ENCODE measurements around the gene ADGRG7.
"Not testable (repeated sequence)": the region's sequence is repeated elsewhere in the genome, so short reads cannot be mapped to it uniquely, and the experiment has no call there.

The ADGRG7 gene

GRCh38 chr3:100609305-100609704, at the start of gene ADGRG7:
ADGRG7 (plus strand) TSS chr3:100609601; CDS start chr3:100609857, 256 bp downstream.
- no peak for DNase-seq (ENCODE audit: low read depth)

GRCh38 chr3:100560426-100560825, 49.0 kb upstream of the ADGRG7 start:
- DNase-seq (ENCODE audit: low read depth), result no peak

GRCh38 chr3:100561459-100562158, 47.8 kb upstream of the ADGRG7 start:
- no peak for DNase-seq (ENCODE audit: low read depth)

GRCh38 chr3:100562224-100562857, 47.1 kb upstream of the ADGRG7 start:
- DNase-seq (ENCODE audit: low read depth), result no peak

DNA sequence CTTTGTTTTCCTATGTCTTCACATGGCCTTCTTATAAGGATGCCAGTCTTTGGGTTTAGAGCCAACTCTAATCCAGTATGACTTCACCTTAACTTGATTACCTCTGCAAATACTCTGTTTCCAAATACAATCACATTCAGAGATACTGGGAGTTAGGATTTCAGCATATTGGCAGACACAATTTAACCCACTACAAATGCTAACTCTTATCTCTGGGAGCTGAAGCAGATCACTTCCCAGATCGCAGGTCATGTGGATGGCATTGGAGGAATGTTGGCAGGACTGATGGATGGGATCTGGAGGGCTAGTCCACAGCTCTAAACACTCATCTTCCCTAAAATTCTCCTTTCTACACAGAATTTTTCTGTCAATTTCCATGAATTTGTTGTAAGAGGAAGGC, 46.2 kb upstream of the ADGRG7 start:
- DNase-seq (ENCODE audit: low read depth), result no peak

DNA sequence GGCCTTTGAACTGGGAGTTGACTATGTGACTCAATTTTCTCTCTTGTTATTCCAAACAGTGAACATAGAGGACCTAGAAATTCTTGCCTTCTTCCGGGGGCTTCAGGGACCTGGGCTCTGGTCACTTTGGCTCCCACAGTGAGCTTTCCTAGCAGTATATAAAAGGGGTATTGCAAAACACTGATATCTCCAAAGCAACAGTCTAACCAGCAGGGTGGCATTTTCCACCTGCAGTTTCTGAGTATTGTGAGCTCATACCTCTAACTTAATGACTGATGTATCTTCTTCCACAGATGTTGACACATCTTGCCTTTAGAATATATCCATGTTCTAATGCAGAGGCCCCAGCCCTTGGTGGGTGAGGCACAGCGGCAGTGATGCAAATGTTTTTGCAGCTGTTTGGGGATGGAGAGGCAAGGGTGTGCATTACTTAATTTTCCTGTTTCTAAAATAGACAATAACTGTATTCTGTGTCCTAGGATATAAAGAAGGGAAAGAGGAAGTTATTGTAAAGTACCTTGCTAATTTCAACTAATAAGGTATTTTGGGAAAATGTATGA, 45.7 kb upstream of the ADGRG7 start:
- DNase-seq (ENCODE audit: low read depth), result no peak

- DNase-seq (ENCODE audit: low read depth), result no peak
Measured at GRCh38 chr3:100570811-100571210, 38.6 kb upstream of the ADGRG7 start.

DNA sequence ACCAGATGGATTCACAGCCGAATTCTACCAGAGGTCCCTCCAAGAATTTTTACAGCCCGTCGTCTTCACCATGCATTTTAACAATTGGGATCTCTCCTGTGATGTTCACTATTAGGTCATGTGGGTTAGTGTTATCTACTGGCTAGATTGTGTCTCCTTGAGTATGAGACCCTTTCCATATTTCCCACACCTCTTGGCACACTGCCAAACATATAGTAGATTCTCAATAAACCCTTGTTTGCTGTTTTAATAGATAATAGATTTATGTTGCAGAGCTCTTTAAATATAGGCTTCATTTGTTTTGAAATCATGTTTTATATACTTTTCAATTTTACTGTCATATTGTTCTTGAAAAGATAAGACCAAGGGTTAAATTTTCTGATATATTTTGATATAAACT, 34.9 kb upstream of the ADGRG7 start:
- no peak for DNase-seq (ENCODE audit: low read depth)

GRCh38 chr3:100575704-100576103, 33.7 kb upstream of the ADGRG7 start:
- no peak for DNase-seq (ENCODE audit: low read depth)

DNA sequence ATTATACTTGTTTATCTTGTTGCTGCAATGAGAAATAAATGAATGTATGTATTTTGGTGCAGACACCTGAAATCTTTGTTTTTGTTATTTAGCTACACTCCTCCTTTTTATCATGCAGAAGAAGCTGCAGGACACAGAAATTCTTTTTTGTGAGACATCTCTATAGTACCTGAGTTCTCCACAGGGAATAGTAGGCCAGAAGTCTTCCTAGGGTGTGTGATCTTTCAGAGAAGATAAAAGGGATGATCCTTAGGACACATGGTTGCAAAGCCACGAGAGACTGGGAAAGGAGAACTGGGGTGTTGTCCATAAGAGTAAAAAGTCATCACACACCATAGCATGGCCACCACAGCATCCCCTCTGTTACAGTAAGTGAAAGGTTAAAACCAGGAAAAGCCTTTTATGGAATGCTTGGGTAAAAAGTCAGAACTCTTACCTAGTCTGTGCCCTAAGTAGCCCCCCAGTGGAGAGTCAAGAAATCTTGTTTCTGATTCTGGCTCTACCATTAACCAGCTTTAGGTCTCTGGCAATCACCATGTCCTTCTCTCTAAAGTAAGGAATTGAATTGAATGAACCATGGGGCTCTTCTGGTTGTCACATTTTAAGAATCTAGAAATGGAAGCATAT, 31.9 kb upstream of the ADGRG7 start:
- no peak for DNase-seq (ENCODE audit: low read depth)

DNA sequence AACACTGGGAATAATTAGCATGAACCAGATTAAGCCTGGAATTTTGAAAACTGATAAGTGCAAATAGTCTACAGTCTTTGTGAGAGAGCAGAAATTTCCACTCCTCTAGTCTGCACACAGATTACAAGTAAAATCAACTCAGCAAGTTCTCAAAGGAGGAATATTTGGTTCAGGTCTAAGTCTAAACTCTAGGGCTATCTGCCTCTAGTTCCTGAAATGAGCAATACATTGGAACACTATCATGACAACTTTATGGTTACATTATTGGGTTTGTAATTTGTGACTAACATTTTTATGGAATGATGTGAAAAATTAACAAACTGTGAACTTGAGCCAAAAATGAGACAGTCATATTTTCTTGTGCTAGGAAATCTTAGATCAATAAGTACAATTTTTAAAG, 30.8 kb upstream of the ADGRG7 start:
- no peak for DNase-seq (ENCODE audit: low read depth)

GRCh38 chr3:100580147-100580546, 29.3 kb upstream of the ADGRG7 start:
- DNase-seq (ENCODE audit: low read depth), result no peak

DNA sequence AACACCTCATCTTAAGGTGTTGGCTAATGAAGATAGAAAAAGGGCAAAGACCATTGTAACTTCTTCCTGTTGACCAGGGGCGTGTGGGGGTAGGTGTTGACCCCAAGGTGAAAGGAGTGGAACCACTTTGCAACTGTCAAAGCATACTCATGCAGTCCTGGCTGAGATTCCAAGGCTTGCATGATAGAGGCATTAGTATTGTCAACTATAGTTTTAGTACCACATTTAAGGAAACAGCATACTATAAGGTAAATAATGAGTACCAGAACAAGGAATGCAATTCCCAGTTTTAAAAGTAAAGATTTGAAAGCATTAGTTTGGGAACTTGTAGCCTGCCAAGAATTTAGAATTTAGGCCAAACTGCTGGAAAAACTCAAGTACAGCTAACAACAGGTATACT, 27.8 kb upstream of the ADGRG7 start:
- DNase-seq (ENCODE audit: low read depth), result no peak

- DNase-seq (ENCODE audit: low read depth), result not testable (repeated sequence)
Measured at GRCh38 chr3:100582157-100582556, 27.2 kb upstream of the ADGRG7 start.

- no peak for DNase-seq (ENCODE audit: low read depth)
Measured at GRCh38 chr3:100584101-100584660, 25.2 kb upstream of the ADGRG7 start.

GRCh38 chr3:100586832-100587231, 22.6 kb upstream of the ADGRG7 start:
- DNase-seq (ENCODE audit: low read depth), result no peak

- no peak for DNase-seq (ENCODE audit: low read depth)
Measured at GRCh38 chr3:100588251-100588650, 21.1 kb upstream of the ADGRG7 start.

- DNase-seq (ENCODE audit: low read depth), result peak; percentile 35
Measured at GRCh38 chr3:100590114-100590839, 19.1 kb upstream of the ADGRG7 start.

DNA sequence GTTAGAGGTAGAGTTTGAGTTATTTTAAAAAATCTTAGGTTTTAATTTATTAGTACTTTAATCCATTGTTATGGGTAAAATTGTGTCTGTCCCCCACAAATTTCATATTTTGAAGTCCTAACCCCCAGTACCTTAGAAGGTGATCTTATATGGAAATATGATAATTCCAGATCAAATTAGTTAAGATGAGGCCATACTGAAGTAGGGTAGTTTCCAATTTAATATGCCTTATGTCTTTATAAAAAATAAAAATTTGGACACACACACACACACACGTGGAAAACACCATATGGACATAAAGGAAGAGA, 18.6 kb upstream of the ADGRG7 start:
- DNase-seq (ENCODE audit: low read depth), result no peak

- DNase-seq (ENCODE audit: low read depth), result no peak
Measured at GRCh38 chr3:100591411-100591810, 18.0 kb upstream of the ADGRG7 start.

DNA sequence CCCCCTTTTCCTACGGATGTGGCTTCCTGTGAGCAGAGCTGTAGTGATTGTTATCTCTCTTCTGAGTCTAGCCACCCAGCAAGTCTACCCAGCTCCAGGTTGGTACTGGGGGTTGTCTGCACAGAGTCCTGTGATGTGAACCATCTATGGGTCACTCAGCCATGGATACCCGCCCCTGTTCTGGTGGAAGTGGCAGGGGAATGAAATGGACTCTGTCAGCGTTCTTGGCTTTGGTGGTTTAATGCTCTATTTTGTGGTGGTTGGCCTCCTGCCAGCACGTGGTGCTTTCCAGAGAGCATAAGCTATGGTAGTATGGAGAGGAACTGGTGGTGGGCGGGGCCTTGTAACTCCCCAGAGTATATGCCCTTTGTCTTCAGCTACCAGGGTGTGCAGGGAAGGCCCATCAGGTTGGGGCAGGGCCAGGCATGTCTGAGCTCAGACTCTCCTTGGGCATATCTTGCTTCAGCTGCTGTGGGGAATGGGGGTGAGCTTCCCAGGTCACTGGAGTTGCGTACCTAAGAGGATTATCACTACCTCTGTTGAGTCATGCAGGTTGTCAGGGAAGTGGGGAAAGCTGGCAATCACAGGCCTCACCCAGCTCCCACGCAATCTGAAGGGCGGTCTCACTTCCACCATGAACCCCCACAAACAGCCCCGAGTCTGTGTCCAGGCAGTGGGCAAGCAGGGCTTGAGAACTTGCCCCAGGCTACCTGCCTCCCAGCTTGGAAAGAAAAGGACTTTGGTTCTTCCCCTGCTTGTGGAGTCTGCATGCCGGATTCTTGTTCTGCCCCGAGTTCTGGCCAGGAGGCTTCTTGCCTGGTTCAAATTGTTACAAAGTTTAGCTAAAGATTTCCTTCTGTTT, 9.0 kb upstream of the ADGRG7 start:
- DNase-seq (ENCODE audit: low read depth), result no peak

All from activated gamma-delta T cell treated with anti-CD3 and anti-CD28 coated beads, Interleukin-2, amount 50 U/mL, for 16 hours (primary cell).